Measurements from ENCODE around the gene FRK.

FRK gene

DNA sequence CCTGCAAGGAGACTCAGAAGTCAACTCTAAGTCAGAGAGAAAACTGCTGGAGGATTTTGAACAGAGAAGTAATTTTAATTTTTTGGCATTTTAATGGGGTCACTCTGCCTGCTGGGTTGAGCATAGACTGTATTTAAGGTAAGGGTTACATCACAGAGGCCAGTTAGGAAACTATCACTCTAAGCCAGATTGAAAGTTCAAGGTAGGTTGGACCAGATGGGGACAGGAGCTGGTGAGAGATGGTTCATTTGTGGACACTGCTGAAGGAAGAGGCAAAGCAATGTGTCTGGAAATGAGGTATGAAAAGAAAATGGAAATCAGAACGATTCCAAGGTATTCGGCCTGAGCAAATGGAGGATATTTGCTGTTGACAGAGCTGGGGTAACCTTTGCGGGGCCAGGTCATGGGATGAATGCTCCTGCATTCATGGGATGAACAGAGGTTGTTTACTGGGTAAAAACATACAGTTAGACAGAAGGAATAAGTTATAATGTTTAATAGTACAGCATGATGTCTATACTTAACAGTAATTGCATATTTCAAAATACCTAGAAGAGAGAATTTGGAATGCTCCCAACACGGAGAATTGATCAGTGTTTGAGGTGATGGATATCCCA, 26.9 kb downstream of the FRK start:
- no peak for DNase-seq

DNA sequence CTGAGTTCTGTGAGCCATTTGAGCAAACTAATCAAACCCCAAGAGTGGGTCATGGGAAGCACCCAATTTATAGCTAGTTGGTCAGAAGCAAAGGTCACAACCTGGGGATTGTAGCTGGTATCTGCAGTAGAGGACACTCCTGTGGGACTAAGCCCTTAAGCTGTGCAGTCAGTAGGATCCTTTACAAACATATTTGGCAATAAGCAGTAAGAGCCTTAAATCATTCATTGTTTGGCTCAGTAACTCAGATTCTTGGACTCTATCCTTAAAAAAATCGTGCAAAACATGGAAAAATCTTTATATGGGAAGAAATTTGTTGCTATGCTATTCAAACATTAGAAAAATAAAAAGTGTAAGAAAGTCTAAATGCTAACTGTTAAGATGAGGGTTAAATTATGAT, 29.9 kb downstream of the FRK start:
- no peak for DNase-seq

DNA sequence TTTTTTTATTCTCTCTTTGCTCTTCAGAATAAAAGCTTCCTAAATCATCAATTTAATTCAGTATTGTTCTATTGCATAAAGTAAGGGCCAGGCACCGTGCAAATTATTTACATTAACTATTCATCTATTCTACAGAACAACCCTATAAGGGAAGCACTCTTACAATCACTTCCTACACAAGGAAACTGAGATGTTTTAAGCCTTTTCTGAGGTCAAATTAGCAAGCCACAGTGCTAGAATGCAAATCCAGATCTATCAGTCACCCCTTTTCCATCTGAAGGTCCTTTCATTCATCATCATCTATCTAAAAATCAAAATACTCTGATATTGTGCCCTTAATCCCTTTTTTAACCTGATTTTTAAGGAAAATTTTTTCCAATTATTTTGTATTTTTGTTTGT, 31.2 kb downstream of the FRK start:
- DNase-seq: no peak

DNA sequence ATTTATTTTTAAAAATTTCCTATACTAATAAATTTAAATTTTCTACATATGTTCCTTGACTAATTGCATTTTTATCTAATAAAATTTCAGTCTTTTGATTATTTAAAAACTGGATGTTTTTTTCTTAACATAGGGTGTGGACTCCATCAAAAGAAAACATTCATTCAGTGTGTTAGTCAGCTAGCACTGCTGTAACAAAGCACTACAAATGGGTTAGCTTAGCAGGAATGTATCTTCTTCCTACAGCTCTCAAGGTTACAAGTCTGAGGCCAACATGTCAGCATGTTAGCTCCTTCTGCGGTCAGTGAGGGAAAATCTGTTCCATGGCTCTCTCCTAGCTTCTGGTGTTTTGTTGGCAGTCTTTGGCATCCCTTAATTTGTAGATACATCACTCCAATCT, 32.5 kb downstream of the FRK start:
- no peak for DNase-seq

DNA sequence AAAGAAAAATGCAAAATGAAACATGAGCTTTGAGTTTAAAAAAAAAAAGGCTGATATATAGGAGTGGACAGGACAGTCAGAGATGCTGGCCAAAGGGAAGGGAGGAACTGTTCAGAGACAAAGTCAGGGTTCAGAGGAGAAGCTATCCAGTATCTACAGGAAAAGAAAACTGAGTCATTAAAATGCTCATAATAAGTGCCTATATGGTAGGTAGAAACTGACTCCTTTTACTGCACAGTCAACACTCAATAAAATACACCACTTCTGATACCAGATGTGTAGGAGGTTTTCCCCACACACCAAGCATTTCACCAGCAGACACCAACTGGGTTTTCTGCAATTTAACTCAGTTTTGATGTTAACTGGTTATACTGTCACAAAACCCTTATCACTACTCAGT, 32.9 kb downstream of the FRK start:
- no peak for DNase-seq

DNA sequence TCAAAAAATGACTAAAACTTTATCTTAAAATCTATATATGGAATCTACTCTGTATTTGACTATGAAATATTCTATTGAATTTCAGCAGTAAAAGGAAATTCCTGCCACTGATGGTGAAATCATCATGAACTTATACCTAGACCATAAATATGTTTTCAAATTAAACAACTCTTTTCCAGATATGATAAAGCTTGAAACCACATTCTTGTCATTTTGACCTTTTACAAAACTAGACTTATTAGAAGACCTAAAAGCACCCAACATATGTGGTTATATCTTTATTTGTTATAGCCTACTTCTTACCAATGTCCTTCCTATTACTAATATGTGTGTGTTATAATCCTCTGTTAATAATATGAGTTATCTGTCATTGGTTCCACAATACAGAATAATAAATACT, 35.3 kb downstream of the FRK start:
- DNase-seq: no peak

DNA sequence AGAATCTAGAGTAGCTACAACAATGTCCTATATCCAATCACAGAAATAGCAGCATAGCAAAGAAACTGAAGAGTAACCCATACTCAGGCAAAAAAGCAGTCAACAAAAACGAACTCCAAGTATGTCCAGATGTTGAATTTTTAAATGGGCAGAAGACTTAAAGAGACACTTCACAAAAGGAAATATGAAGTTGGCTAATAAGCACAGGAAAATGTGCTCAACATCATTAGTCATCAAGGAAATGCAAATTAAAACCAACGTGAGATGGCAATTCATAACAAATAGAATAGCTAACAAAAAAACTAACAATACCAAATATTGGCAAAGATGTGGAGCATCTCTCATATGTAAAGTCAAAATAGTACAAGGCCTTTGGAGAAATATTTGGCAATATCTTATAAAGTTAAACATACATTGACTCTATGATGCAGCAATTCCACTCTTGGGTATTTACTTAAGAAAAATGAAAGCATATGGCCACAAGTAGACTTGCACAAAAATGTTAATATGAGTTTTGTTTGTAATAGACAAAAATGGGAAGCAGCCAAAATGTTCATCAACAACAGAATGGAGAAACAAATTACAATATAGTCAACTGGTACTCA, 37.7 kb downstream of the FRK start:
- no peak for DNase-seq

DNA sequence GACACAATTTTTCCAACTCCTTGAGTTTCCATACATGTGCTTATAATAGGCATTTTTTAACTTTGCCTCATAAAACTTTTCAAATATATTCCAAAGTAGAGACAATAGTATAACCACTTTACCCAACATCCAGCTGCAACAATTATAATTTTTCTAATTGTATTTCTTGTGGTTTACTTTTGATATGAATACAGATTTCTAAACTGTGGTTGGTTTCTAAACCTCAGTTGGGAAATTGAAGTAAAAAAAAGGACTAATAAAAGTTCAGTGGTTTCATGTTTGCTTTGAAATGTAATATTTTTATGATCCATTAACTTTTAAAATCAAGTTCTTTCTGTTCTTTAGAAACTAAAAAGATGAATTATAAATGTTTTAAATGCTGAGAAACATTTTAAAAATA, 40.0 kb downstream of the FRK start:
- no peak for DNase-seq

DNA sequence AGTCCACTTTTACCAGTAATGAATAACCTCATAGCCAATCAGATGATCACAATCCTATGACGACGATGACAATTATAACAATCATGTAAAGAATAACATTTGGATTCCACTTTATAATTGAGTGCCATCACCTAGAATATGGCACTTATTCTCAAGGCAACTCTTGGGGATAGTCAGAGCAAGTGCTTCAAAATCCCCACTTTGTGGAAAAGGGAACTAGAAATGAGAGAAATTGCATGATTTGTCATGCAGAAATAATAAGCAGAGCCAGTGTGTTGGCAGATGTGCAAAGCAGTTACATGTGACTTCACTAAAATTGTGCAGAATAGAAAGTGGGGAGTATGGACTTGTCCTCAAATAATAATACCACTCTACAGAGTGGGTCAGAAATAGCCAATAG, 41.3 kb downstream of the FRK start:
- no peak for DNase-seq

DNA sequence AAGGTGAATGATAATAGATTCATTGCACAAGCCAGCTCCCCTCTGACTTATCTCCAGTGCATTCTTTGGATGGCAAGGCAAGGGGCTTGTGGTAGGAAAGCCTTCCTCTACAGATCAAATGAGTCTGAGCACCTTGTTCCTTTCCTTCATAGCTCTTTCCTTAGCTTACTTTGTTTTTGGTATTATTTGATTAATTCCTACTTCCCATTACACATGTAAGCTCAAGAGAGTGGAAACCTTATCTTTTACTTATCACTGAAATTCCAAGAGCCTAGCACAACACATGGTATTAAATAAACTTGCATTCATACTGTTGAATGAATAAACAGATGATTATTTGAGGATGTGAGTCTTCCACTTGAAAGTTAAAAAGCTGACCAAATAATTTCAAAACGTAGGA, 41.7 kb downstream of the FRK start:
- DNase-seq: no peak

DNA sequence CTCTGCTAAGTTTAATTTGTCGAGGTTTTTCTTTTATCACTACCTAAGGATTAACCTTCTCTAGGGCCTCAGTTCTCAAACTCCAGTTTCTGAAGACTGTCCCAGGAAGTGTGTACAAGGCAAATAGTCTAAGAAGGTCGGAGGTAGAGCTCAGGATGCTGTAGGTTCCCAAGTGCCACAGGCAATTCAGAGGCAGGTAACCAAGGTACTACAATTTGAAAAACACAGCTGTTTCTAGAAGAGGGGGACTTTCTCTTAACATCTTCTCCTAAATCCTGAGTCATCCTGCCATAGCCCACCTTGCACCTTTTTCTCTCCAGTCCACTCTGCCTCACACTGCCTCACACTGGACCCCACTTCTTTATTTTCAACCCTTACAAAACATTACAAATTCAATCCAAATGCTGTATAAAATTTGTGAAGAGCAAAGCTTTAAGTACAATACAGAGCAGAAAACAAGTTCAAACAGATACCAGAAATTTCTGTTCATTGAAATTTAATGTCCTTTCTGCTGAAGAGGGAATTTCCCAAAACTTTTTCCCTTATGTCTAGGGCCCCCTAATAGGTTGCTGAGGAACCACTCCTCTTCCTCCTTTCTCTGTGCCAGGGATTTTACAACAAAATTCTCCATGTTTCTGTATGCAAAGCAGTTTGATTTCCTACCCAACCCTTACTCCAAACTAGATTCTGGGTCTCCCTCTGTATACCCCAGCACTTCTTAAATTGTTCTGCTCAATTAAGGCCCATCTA, 43.0 kb downstream of the FRK start:
- DNase-seq: no peak

DNA sequence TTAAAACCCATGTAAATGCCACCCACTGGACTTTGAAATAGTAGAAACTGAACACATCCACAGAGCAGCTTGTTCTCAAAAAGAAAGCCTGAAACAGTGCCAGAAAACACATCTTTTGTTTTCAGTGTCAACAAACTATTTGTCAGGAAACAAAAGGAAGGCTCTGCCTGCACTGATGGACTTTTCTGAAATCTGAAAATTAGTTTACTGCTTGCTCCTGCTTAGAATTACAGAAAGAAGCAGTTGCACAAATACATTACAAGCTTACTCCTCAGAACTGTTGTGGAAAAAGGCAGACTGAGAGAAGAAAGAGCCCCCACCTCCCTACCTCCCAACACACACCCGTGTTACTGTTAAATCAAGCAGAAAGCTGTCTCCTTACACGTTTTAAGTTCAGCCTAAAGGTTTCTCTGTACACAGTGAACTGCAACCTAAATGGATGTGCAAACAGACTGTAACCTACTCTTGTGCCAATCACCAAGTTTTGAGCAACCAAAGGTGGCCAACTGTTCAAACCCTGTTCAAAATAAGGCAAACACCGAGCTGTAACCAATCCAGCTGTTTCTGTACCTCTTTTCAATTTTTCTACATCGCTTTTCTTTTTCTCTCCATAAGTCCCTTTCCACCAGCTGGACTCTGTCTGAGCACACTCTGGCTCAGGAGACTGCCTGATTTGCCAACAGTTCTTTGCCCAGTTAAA, 43.7 kb downstream of the FRK start:
- no peak for DNase-seq

DNA sequence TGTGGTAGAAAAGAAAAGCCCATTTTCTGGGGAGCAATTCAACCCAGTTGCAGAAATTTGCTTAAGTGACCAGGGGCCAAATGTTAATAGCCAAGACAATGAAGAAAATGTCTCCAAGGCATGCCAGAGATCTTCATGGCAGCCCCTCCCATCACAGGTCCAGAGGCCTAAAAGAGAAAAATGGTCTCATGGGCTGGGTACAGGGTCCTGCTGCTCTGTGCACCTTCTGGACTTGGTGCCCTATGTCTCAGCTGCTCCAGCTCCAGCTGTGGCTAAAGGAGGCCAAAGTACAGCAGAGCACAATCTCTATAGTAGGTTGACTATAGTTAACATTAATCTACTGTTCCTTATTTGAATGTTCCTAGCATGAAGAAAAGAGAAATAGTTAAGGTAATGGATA, 44.7 kb downstream of the FRK start:
- no peak for DNase-seq

DNA sequence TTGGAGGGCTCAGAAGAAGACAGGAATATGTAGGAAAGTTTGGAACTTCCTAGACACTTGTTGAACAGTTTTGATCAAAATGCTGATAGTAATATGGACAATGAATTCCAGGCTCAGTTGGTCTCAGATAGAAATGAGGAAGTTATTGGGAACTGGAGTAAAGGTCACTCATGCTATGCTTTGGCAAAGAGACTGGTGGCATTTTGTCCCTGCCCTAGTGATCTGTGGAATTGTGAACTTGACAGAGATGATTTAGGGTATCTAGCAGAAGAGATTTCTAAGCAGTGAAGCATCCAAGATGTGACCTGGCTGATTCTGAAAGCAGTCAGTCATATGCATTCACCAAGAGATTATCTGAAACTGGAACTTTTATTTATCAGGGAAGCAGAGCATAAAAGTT, 45.1 kb downstream of the FRK start:
- DNase-seq: no peak

DNA sequence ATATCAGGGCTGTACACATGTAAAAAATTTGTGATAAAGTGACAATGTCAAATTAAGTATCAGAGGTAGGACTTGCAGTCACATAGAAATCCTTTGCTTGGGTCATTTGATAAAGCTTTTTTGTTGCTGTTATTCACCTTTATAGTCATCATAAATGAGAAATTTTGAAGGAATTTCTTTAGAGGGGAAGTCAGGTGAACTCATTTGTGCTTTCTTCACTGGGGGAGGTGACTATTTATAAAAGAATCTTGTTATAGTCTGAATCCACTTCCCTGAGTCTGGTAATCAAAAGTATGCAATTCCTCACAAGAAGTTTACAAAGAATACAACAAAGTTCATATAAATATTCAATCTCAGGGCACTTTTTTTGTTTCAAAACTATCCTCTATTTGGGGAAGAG, 47.7 kb downstream of the FRK start:
- no peak for DNase-seq

DNA sequence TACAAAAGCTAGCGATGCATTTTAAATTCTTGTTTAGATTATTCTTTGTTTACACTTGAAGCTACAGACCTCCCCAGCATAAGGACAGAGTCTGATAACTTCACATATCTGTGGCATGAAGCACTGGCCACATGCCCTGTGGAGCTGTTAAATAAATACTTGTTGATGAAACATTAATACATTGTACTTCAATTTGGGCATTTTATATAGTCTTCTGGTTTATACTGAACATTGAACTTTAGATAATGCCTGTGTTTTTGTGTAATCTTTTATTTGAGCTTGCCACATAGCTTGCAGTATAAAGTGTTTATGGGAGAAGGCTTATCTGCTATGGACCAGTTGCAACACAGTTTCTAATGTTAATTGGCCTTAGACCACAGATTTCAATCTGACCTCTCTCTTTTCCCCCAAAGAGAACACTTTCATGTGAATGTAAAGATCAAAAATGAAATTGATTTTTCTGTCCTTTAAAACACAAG, 48.2 kb downstream of the FRK start:
- DNase-seq: no peak

DNA sequence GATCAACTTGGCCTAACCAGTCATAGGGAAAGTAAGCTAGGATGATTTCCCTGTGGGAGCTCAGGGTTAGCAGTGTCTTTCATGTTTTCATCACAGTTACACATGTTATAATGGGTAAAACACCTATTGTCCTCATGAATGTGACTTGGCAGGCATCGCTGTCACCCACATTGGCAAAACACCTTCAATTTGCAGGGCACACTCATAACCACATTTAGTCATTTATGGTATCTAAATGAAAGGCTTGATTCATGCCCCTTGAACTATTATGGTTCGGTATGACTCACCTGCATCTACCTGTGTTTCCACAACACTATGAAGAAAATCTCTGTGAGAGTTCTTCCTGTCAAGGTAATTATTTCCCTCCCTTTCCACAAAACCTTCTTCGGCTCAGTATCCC, 49.2 kb downstream of the FRK start:
- no peak for DNase-seq

DNA sequence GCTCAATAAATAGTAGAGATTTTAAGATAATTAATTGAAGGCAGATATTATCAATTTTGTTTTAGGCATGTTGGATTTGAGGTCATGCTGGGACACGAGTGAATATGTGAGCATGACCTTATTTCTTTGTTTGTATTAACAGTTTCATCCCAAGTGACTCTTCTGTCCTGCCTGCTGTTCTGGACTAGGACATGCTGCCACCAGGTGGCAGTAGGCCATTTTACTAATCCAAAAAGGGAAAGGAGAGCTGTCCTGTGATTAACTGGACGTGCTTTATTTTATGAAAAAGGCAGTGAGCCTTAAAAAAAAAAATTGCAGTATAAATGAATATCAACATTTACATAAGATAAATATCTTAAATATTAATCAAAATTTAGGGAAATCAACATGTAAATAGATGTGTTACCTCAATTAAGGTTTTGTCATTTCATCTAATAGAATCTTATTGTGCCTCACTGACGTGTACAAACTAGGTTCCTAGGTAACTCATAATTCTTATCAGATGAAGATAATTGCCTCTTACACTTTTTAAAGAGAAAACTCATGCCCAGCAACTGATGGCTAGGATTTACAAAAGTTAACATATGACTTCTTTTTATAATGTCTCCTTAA, 49.8 kb downstream of the FRK start:
- DNase-seq: peak; percentile 59

DNA sequence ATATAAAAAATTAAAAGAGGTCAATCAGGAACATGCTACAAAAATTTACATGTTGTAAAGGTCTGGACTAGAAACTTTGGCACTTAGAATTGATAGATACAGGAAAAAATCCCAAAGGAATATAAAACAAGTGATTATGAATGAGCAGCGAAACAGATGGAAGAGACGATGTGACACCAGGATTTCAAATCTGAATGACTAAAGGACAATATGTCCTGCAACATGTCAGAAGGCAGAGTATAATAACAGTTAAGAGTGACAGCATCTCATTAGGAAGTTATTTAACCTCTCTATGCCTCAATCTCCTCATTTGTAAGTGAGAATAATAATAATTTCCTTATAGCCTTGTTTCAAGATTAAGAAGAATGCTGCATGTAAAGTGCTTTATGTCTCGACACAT, 50.3 kb downstream of the FRK start:
- DNase-seq: no peak

DNA sequence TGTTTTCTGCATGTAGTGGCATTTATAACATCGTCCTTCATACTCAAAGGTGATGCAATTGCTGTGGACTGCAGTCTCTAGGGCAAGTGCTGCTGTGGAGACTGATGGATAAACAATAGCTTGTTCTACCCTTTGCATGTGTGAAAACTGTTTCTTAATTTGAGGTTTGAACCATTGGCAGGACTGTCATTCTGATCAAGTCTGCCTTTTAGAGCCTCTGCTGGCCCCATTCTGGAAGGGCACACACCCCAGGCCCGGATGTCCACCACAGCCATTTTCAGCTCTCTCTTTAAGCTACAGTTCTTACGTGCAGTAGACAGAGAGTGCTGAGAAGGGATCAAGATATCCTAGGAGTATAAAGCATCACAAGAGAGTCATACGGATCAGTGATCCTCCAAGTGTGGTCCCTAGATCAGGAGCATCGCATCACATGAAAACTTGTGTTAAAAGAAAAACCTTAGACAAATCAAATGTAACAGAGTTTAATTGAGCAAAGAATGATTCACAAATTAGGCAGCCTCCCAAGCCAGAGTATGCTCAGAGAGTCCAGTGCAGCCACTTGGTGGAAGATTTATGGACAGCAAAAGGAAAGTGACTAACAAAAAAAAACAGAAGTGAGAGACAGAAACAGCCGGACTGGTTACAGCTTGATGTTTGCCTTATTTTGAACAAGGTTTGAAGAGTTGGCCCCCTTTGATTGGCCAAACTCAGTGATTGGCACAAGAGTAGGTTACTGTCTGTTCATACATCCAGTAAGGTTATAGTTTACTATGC, 52.0 kb downstream of the FRK start:
- no peak for DNase-seq

DNA sequence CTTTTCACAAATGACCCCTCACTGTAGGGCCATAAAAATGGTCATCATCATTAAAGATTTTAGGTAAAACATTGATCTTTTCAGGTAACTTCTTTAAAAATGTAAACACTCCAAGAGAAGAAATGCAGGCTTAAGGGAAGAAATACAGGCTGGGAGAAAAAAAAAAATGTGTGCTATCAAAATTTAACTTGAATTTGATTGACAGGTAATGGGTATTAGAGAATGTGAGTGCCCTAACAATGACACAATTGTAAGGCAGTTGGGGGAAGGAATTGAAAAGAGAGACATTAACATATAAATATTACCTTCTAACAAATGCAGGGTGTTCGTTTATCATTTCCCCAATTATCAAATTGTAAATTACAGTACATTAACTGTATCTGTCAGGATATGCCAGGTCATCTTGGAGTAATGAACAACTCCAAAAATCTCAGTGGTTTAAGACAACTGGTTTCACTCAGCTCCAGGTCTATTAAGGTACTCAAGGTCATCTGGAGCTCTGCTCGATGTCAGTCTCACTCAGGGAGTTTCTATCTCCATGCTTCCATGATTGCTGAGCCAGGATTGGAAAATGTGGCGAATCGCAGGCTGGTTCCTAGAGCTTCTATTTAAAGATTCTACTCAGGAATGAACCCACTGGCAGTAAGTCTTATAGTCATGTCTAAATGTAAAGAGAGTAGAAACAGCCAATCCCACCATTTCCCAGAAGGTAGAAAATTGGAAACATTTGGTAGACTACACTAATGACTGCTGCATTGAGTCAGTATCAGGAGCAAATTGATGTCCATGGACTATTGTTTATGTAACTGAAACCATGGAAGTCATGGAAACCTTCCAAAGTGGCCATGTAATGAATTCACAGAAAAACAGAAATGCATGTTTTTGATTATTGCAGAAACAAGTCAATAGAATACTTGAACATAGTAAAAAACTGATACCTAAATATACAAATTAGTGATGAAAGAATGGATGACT, 55.6 kb downstream of the FRK start:
- DNase-seq: no peak
